ENCODE results near the gene RC3H1.
"Not testable (repeated sequence)": the region's sequence is repeated elsewhere in the genome, so short reads cannot be mapped to it uniquely, and the experiment has no call there.

The RC3H1 gene

GRCh38 chr1:174022080-174022975 is at the start of gene RC3H1:
RC3H1 (minus strand) TSS chr1:174022357; CDS start chr1:173992985, 29,372 bp downstream.
- H3K9me3 ChIP-seq (ENCODE audit: control insufficient read depth in 5 of 5, low read length in 5 of 5) = no peaks in the 10 kb centered on the region
- H3K4me3 ChIP-seq (ENCODE audit: low read depth in 1 of 5, low read length in 5 of 5) = peak within 1 kb of the TSS; percentile 91 to 97 (median 94)
- H3K27me3 ChIP-seq (ENCODE audit: control insufficient read depth in 5 of 5, insufficient read depth in 4 of 5, low read length in 5 of 5) = no peaks in the 10 kb centered on the region
- H3K9ac ChIP-seq (ENCODE audit: low read length in 5 of 5) = peak within 1 kb of the TSS; percentile 95 to 99 (median 96)
- H3K36me3 ChIP-seq (ENCODE audit: control insufficient read depth in 5 of 5, insufficient read depth in 5 of 5, low read length in 5 of 5) = no peaks in the 10 kb centered on the region
- peaks cover 5 to 47% (median 42%) of the 10 kb centered on the region in 5 donors for H3K4me1 ChIP-seq (ENCODE audit: control insufficient read depth in 5 of 5, insufficient read depth in 5 of 5, low read length in 5 of 5)
- peak within 1 kb of the TSS; percentile 97 for H3K27ac ChIP-seq (ENCODE audit: low read depth, low read length)

- Histone ChIP-seq H3K9ac (ENCODE audit: low read length in 5 of 5) (no peak overlapping the region), H3K27ac (ENCODE audit: low read depth, low read length) (no peak overlapping the region), H3K4me1 (ENCODE audit: control insufficient read depth in 5 of 5, insufficient read depth in 5 of 5, low read length in 5 of 5) (no peaks in the 10 kb centered on the region), H3K9me3 (ENCODE audit: control insufficient read depth in 5 of 5, low read length in 5 of 5) (no peaks in the 10 kb centered on the region), H3K4me3 (ENCODE audit: low read depth in 1 of 5, low read length in 5 of 5) (no peak overlapping the region), H3K27me3 (ENCODE audit: control insufficient read depth in 5 of 5, insufficient read depth in 4 of 5, low read length in 5 of 5) (no peaks in the 10 kb centered on the region), H3K36me3 (ENCODE audit: control insufficient read depth in 5 of 5, insufficient read depth in 5 of 5, low read length in 5 of 5) (no peaks in the 10 kb centered on the region)
Measured at GRCh38 chr1:174070614-174071013, 48.5 kb upstream of the RC3H1 start.

GRCh38 chr1:174068000-174068399 is 45.8 kb upstream of the RC3H1 start:
- Histone ChIP-seq H3K4me3 (ENCODE audit: low read depth in 1 of 5, low read length in 5 of 5) (no peak overlapping the region), H3K36me3 (ENCODE audit: control insufficient read depth in 5 of 5, insufficient read depth in 5 of 5, low read length in 5 of 5) (no peaks in the 10 kb centered on the region), H3K9me3 (ENCODE audit: control insufficient read depth in 5 of 5, low read length in 5 of 5) (no peaks in the 10 kb centered on the region), H3K9ac (ENCODE audit: low read length in 5 of 5) (no peak overlapping the region), H3K27me3 (ENCODE audit: control insufficient read depth in 5 of 5, insufficient read depth in 4 of 5, low read length in 5 of 5) (no peaks in the 10 kb centered on the region), H3K4me1 (ENCODE audit: control insufficient read depth in 5 of 5, insufficient read depth in 5 of 5, low read length in 5 of 5) (no peaks in the 10 kb centered on the region), H3K27ac (ENCODE audit: low read depth, low read length) (no peak overlapping the region)

GRCh38 chr1:174060090-174060489 is 37.9 kb upstream of the RC3H1 start:
- H3K9me3 ChIP-seq (ENCODE audit: control insufficient read depth in 5 of 5, low read length in 5 of 5) = no peaks in the 10 kb centered on the region
- H3K4me3 ChIP-seq (ENCODE audit: low read depth in 1 of 5, low read length in 5 of 5) = no peak overlapping the region
- no peaks in the 10 kb centered on the region for H3K27me3 ChIP-seq (ENCODE audit: control insufficient read depth in 5 of 5, insufficient read depth in 4 of 5, low read length in 5 of 5)
- H3K36me3 ChIP-seq (ENCODE audit: control insufficient read depth in 5 of 5, insufficient read depth in 5 of 5, low read length in 5 of 5) = no peaks in the 10 kb centered on the region
- no peak overlapping the region for H3K27ac ChIP-seq (ENCODE audit: low read depth, low read length)
- H3K9ac ChIP-seq (ENCODE audit: low read length in 5 of 5) = no peak overlapping the region
- no peaks in the 10 kb centered on the region for H3K4me1 ChIP-seq (ENCODE audit: control insufficient read depth in 5 of 5, insufficient read depth in 5 of 5, low read length in 5 of 5)

GRCh38 chr1:174058624-174059023 is 36.5 kb upstream of the RC3H1 start:
- no peaks in the 10 kb centered on the region for H3K27me3 ChIP-seq (ENCODE audit: control insufficient read depth in 5 of 5, insufficient read depth in 4 of 5, low read length in 5 of 5)
- no peak overlapping the region for H3K9ac ChIP-seq (ENCODE audit: low read length in 5 of 5)
- no peak overlapping the region for H3K4me3 ChIP-seq (ENCODE audit: low read depth in 1 of 5, low read length in 5 of 5)
- no peaks in the 10 kb centered on the region for H3K36me3 ChIP-seq (ENCODE audit: control insufficient read depth in 5 of 5, insufficient read depth in 5 of 5, low read length in 5 of 5)
- no peaks in the 10 kb centered on the region for H3K9me3 ChIP-seq (ENCODE audit: control insufficient read depth in 5 of 5, low read length in 5 of 5)
- H3K27ac ChIP-seq (ENCODE audit: low read depth, low read length) = no peak overlapping the region
- H3K4me1 ChIP-seq (ENCODE audit: control insufficient read depth in 5 of 5, insufficient read depth in 5 of 5, low read length in 5 of 5) = no peaks in the 10 kb centered on the region

- not testable (repeated sequence) for H3K27ac ChIP-seq (ENCODE audit: low read depth, low read length); H3K36me3 ChIP-seq (ENCODE audit: control insufficient read depth in 5 of 5, insufficient read depth in 5 of 5, low read length in 5 of 5); H3K9me3 ChIP-seq (ENCODE audit: control insufficient read depth in 5 of 5, low read length in 5 of 5); H3K4me1 ChIP-seq (ENCODE audit: control insufficient read depth in 5 of 5, insufficient read depth in 5 of 5, low read length in 5 of 5); H3K27me3 ChIP-seq (ENCODE audit: control insufficient read depth in 5 of 5, insufficient read depth in 4 of 5, low read length in 5 of 5); H3K9ac ChIP-seq (ENCODE audit: low read length in 5 of 5); H3K4me3 ChIP-seq (ENCODE audit: low read depth in 1 of 5, low read length in 5 of 5)
Measured at GRCh38 chr1:174056609-174057008, 34.5 kb upstream of the RC3H1 start.

- not testable (repeated sequence) for H3K9me3 ChIP-seq (ENCODE audit: control insufficient read depth in 5 of 5, low read length in 5 of 5); H3K27ac ChIP-seq (ENCODE audit: low read depth, low read length); H3K27me3 ChIP-seq (ENCODE audit: control insufficient read depth in 5 of 5, insufficient read depth in 4 of 5, low read length in 5 of 5); H3K9ac ChIP-seq (ENCODE audit: low read length in 5 of 5); H3K36me3 ChIP-seq (ENCODE audit: control insufficient read depth in 5 of 5, insufficient read depth in 5 of 5, low read length in 5 of 5); H3K4me3 ChIP-seq (ENCODE audit: low read depth in 1 of 5, low read length in 5 of 5); H3K4me1 ChIP-seq (ENCODE audit: control insufficient read depth in 5 of 5, insufficient read depth in 5 of 5, low read length in 5 of 5)
Measured at GRCh38 chr1:174055797-174056196, 33.6 kb upstream of the RC3H1 start.

- Histone ChIP-seq H3K27ac (ENCODE audit: low read depth, low read length) (no peak overlapping the region), H3K9ac (ENCODE audit: low read length in 5 of 5) (no peak overlapping the region), H3K4me1 (ENCODE audit: control insufficient read depth in 5 of 5, insufficient read depth in 5 of 5, low read length in 5 of 5) (peaks cover 0 to 4% (median 0%) of the 10 kb centered on the region in 5 donors), H3K4me3 (ENCODE audit: low read depth in 1 of 5, low read length in 5 of 5) (no peak overlapping the region), H3K27me3 (ENCODE audit: control insufficient read depth in 5 of 5, insufficient read depth in 4 of 5, low read length in 5 of 5) (no peaks in the 10 kb centered on the region), H3K36me3 (ENCODE audit: control insufficient read depth in 5 of 5, insufficient read depth in 5 of 5, low read length in 5 of 5) (no peaks in the 10 kb centered on the region), H3K9me3 (ENCODE audit: control insufficient read depth in 5 of 5, low read length in 5 of 5) (no peaks in the 10 kb centered on the region)
Measured at GRCh38 chr1:174053826-174054225, 31.7 kb upstream of the RC3H1 start.

GRCh38 chr1:174052621-174053020 is 30.5 kb upstream of the RC3H1 start:
- H3K9me3 ChIP-seq (ENCODE audit: control insufficient read depth in 5 of 5, low read length in 5 of 5) = no peaks in the 10 kb centered on the region
- no peaks in the 10 kb centered on the region for H3K36me3 ChIP-seq (ENCODE audit: control insufficient read depth in 5 of 5, insufficient read depth in 5 of 5, low read length in 5 of 5)
- H3K9ac ChIP-seq (ENCODE audit: low read length in 5 of 5) = no peak overlapping the region
- no peaks in the 10 kb centered on the region for H3K27me3 ChIP-seq (ENCODE audit: control insufficient read depth in 5 of 5, insufficient read depth in 4 of 5, low read length in 5 of 5)
- H3K27ac ChIP-seq (ENCODE audit: low read depth, low read length) = no peak overlapping the region
- no peak overlapping the region for H3K4me3 ChIP-seq (ENCODE audit: low read depth in 1 of 5, low read length in 5 of 5)
- H3K4me1 ChIP-seq (ENCODE audit: control insufficient read depth in 5 of 5, insufficient read depth in 5 of 5, low read length in 5 of 5) = peaks cover 0 to 4% (median 0%) of the 10 kb centered on the region in 5 donors

- H3K27ac ChIP-seq (ENCODE audit: low read depth, low read length) = no peak overlapping the region
- H3K27me3 ChIP-seq (ENCODE audit: control insufficient read depth in 5 of 5, insufficient read depth in 4 of 5, low read length in 5 of 5) = no peaks in the 10 kb centered on the region
- H3K4me1 ChIP-seq (ENCODE audit: control insufficient read depth in 5 of 5, insufficient read depth in 5 of 5, low read length in 5 of 5) = peaks cover 0 to 4% (median 0%) of the 10 kb centered on the region in 5 donors
- H3K4me3 ChIP-seq (ENCODE audit: low read depth in 1 of 5, low read length in 5 of 5) = no peak overlapping the region
- no peak overlapping the region for H3K9ac ChIP-seq (ENCODE audit: low read length in 5 of 5)
- no peaks in the 10 kb centered on the region for H3K36me3 ChIP-seq (ENCODE audit: control insufficient read depth in 5 of 5, insufficient read depth in 5 of 5, low read length in 5 of 5)
- no peaks in the 10 kb centered on the region for H3K9me3 ChIP-seq (ENCODE audit: control insufficient read depth in 5 of 5, low read length in 5 of 5)
Measured at GRCh38 chr1:174051956-174052355, 29.8 kb upstream of the RC3H1 start.
